ENCODE measurements around the gene SASH3. TPM values are rescaled to one million over a fixed set of nuclear protein-coding genes. Genes with fewer than 3 reads are reported as not detected.

SASH3 gene
- total RNA-seq, 1 donor from 2014 or later: 129 TPM

- intact Hi-C loops (cut with micrococcal nuclease): no loop called here
- H3K4me3 Mint-ChIP-seq: no peak overlapping the region
- H3K9me3 Mint-ChIP-seq: no peaks in the 10 kb centered on the region
- H3K36me3 Mint-ChIP-seq (ENCODE audit: low read depth): peaks cover 26% of the 10 kb centered on the region
- H3K27ac Mint-ChIP-seq: no peak overlapping the region
- H3K4me1 Mint-ChIP-seq (ENCODE audit: low read depth): peaks cover 2% of the 10 kb centered on the region
- no peaks in the 10 kb centered on the region for H3K27me3 Mint-ChIP-seq (ENCODE audit: insufficient read depth)
- DNase-seq (ENCODE audit: low spot score): no peak
Measured at GRCh38 chrX:129791961-129792570, 12.3 kb downstream of the SASH3 start.

- H3K9me3 Mint-ChIP-seq: no peaks in the 10 kb centered on the region
- intact Hi-C loops (cut with micrococcal nuclease): no loop called here
- H3K4me3 Mint-ChIP-seq: no peak overlapping the region
- H3K4me1 Mint-ChIP-seq (ENCODE audit: low read depth): no peaks in the 10 kb centered on the region
- peaks cover 20% of the 10 kb centered on the region for H3K36me3 Mint-ChIP-seq (ENCODE audit: low read depth)
- H3K27ac Mint-ChIP-seq: no peak overlapping the region
- no peaks in the 10 kb centered on the region for H3K27me3 Mint-ChIP-seq (ENCODE audit: insufficient read depth)
- DNase-seq (ENCODE audit: low spot score): no peak
Measured at GRCh38 chrX:129792586-129793291, 13.0 kb downstream of the SASH3 start.

- no peaks in the 10 kb centered on the region for H3K9me3 Mint-ChIP-seq
- intact Hi-C loops (cut with micrococcal nuclease): no loop called here
- no peak for DNase-seq (ENCODE audit: low spot score)
- H3K36me3 Mint-ChIP-seq (ENCODE audit: low read depth): peaks cover 22% of the 10 kb centered on the region
- no peak overlapping the region for H3K27ac Mint-ChIP-seq
- no peak overlapping the region for H3K4me3 Mint-ChIP-seq
- no peaks in the 10 kb centered on the region for H3K27me3 Mint-ChIP-seq (ENCODE audit: insufficient read depth)
- H3K4me1 Mint-ChIP-seq (ENCODE audit: low read depth): peaks cover 5% of the 10 kb centered on the region
Measured at GRCh38 chrX:129793604-129794191, 13.9 kb downstream of the SASH3 start.

GRCh38 chrX:129795584-129795983 is 15.8 kb downstream of the SASH3 start:
- DNase-seq (ENCODE audit: low spot score): no peak
- H3K27ac Mint-ChIP-seq: no peak overlapping the region
- H3K27me3 Mint-ChIP-seq (ENCODE audit: insufficient read depth): no peaks in the 10 kb centered on the region
- H3K4me1 Mint-ChIP-seq (ENCODE audit: low read depth): peaks cover 12% of the 10 kb centered on the region
- no peak overlapping the region for H3K4me3 Mint-ChIP-seq
- H3K36me3 Mint-ChIP-seq (ENCODE audit: low read depth): peaks cover 24% of the 10 kb centered on the region
- H3K9me3 Mint-ChIP-seq: no peaks in the 10 kb centered on the region
- intact Hi-C loops (cut with micrococcal nuclease): no loop called here

- Mint-ChIP-seq H3K4me1 (ENCODE audit: low read depth) (peaks cover 12% of the 10 kb centered on the region), H3K36me3 (ENCODE audit: low read depth) (peaks cover 24% of the 10 kb centered on the region), H3K4me3 (no peak overlapping the region), H3K9me3 (no peaks in the 10 kb centered on the region), H3K27me3 (ENCODE audit: insufficient read depth) (no peaks in the 10 kb centered on the region), H3K27ac (no peak overlapping the region)
- DNase-seq (ENCODE audit: low spot score): no peak
- intact Hi-C loops (cut with micrococcal nuclease): loop anchor here (1.0 kb wide), 1 partner anchor 8 kb away; no protein-coding TSS in a partner anchor
Measured at GRCh38 chrX:129797251-129797906, 17.6 kb downstream of the SASH3 start.

GRCh38 chrX:129798456-129798855 is 18.7 kb downstream of the SASH3 start:
- no peak for DNase-seq (ENCODE audit: low spot score)
- Mint-ChIP-seq H3K36me3 (ENCODE audit: low read depth) (peaks cover 24% of the 10 kb centered on the region), H3K27me3 (ENCODE audit: insufficient read depth) (no peaks in the 10 kb centered on the region), H3K27ac (peak overlapping the region; percentile 70), H3K4me3 (no peak overlapping the region), H3K4me1 (ENCODE audit: low read depth) (peaks cover 12% of the 10 kb centered on the region), H3K9me3 (no peaks in the 10 kb centered on the region)
- intact Hi-C loops (cut with micrococcal nuclease): no loop called here

GRCh38 chrX:129798888-129799287 is 19.1 kb downstream of the SASH3 start:
- DNase-seq (ENCODE audit: low spot score): no peak
- Mint-ChIP-seq H3K27me3 (ENCODE audit: insufficient read depth) (no peaks in the 10 kb centered on the region), H3K4me1 (ENCODE audit: low read depth) (peaks cover 12% of the 10 kb centered on the region), H3K36me3 (ENCODE audit: low read depth) (peaks cover 26% of the 10 kb centered on the region), H3K4me3 (no peak overlapping the region), H3K9me3 (no peaks in the 10 kb centered on the region), H3K27ac (peak overlapping the region; percentile 70)
- intact Hi-C loops (cut with micrococcal nuclease): no loop called here

GRCh38 chrX:129800186-129800585 is 20.4 kb downstream of the SASH3 start:
- no peak overlapping the region for H3K27ac Mint-ChIP-seq

GRCh38 chrX:129802863-129803262 is 23.1 kb downstream of the SASH3 start:
- no peak for DNase-seq (ENCODE audit: low spot score)
- Mint-ChIP-seq H3K36me3 (ENCODE audit: low read depth) (peaks cover 23% of the 10 kb centered on the region), H3K9me3 (no peaks in the 10 kb centered on the region), H3K27me3 (ENCODE audit: insufficient read depth) (no peaks in the 10 kb centered on the region), H3K4me1 (ENCODE audit: low read depth) (peaks cover 12% of the 10 kb centered on the region), H3K27ac (no peak overlapping the region), H3K4me3 (no peak overlapping the region)
- intact Hi-C loops (cut with micrococcal nuclease): no loop called here

More at GRCh38 chrX:129800186-129800585, 20.4 kb downstream of the SASH3 start:
- intact Hi-C loops (cut with micrococcal nuclease): no loop called here
- DNase-seq (ENCODE audit: low spot score): no peak
- no peaks in the 10 kb centered on the region for H3K27me3 Mint-ChIP-seq (ENCODE audit: insufficient read depth)
- peaks cover 12% of the 10 kb centered on the region for H3K4me1 Mint-ChIP-seq (ENCODE audit: low read depth)
- H3K9me3 Mint-ChIP-seq: no peaks in the 10 kb centered on the region
- no peak overlapping the region for H3K4me3 Mint-ChIP-seq
- H3K36me3 Mint-ChIP-seq (ENCODE audit: low read depth): peaks cover 24% of the 10 kb centered on the region

- no peak for DNase-seq (ENCODE audit: low spot score)
- H3K4me1 Mint-ChIP-seq (ENCODE audit: low read depth): peaks cover 13% of the 10 kb centered on the region
- no peaks in the 10 kb centered on the region for H3K27me3 Mint-ChIP-seq (ENCODE audit: insufficient read depth)
- H3K27ac Mint-ChIP-seq: no peak overlapping the region
- no peaks in the 10 kb centered on the region for H3K9me3 Mint-ChIP-seq
- intact Hi-C loops (cut with micrococcal nuclease): no loop called here
- no peak overlapping the region for H3K4me3 Mint-ChIP-seq
- H3K36me3 Mint-ChIP-seq (ENCODE audit: low read depth): peaks cover 11% of the 10 kb centered on the region
Measured at GRCh38 chrX:129804806-129805205, 25.1 kb downstream of the SASH3 start.

GRCh38 chrX:129808158-129808828 is 28.5 kb downstream of the SASH3 start:
- Mint-ChIP-seq H3K27me3 (ENCODE audit: insufficient read depth) (no peaks in the 10 kb centered on the region), H3K9me3 (no peaks in the 10 kb centered on the region), H3K27ac (no peak overlapping the region), H3K4me1 (ENCODE audit: low read depth) (peaks cover 13% of the 10 kb centered on the region), H3K4me3 (no peak overlapping the region), H3K36me3 (ENCODE audit: low read depth) (peaks cover 22% of the 10 kb centered on the region)
- intact Hi-C loops (cut with micrococcal nuclease): loop anchor here (2.0 kb wide), 1 partner anchor 35 kb away; the partner anchor contains the start of gene ZDHHC9
- DNase-seq (ENCODE audit: low spot score): no peak
